ENCODE measurements around the gene KCNJ16. TPM values are rescaled to one million over a fixed set of nuclear protein-coding genes. Genes with fewer than 3 reads are reported as not detected.

Gene KCNJ16
- under 1 TPM in 1 of 2 donors, not detected in 1; 0.28 TPM for total RNA-seq

DNA sequence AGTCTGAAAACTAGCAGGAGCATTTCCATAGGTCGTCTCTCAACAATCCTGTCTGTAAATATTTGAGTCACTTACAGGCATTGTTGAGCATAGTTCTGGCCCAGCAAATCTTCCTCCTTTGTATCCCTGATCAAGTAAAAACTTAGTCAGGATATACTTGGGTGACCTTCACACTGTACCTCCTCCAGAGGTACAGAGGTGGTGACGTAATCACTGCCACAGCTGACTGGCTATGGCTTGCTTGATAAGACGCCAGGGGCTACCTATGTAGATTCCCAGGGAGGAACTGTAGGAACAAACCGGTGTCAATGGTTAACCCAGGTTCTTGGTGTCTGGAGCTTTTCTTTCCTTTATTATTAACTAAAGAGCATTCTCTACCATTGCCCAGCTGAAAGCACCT, at the start of gene KCNJ16:
Gene KCNJ16 (plus strand): TSS at position 270 of the 400 bp plus-strand sequence. CDS start 56,863 bp downstream, outside the sequence.
- TF ChIP-seq, protein P1, sequence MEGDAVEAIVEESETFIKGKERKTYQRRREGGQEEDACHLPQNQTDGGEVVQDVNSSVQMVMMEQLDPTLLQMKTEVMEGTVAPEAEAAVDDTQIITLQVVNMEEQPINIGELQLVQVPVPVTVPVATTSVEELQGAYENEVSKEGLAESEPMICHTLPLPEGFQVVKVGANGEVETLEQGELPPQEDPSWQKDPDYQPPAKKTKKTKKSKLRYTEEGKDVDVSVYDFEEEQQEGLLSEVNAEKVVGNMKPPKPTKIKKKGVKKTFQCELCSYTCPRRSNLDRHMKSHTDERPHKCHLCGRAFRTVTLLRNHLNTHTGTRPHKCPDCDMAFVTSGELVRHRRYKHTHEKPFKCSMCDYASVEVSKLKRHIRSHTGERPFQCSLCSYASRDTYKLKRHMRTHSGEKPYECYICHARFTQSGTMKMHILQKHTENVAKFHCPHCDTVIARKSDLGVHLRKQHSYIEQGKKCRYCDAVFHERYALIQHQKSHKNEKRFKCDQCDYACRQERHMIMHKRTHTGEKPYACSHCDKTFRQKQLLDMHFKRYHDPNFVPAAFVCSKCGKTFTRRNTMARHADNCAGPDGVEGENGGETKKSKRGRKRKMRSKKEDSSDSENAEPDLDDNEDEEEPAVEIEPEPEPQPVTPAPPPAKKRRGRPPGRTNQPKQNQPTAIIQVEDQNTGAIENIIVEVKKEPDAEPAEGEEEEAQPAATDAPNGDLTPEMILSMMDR (IDR thresholded peaks at IDR 0.05), result no peak
- DNase-seq (ENCODE audit: low spot score) (no peak), ATAC-seq (ENCODE audit: insufficient number of reproducible peaks, low FRiP score, low read depth) (no peak)
- no peaks in the 10 kb centered on the region for H3K36me3 ChIP-seq
- no peaks in the 10 kb centered on the region for H3K27me3 ChIP-seq (replicated peaks; ENCODE audit: insufficient read depth)
- no peaks in the 10 kb centered on the region for H3K4me1 ChIP-seq (ENCODE audit: control insufficient read depth in 1 of 2, low read depth in 2 of 2)
- no peak within 1 kb of the TSS for H3K4me3 ChIP-seq
- H3K9me3 ChIP-seq, result no peaks in the 10 kb centered on the region
- no peak within 1 kb of the TSS for H3K27ac ChIP-seq

GRCh38 chr17:70028397-70028796, 46.6 kb upstream of the KCNJ16 start:
- H3K4me3 ChIP-seq, result no peak overlapping the region
- DNase-seq (ENCODE audit: low spot score) (no peak), ATAC-seq (ENCODE audit: insufficient number of reproducible peaks, low FRiP score, low read depth) (no peak)

DNA sequence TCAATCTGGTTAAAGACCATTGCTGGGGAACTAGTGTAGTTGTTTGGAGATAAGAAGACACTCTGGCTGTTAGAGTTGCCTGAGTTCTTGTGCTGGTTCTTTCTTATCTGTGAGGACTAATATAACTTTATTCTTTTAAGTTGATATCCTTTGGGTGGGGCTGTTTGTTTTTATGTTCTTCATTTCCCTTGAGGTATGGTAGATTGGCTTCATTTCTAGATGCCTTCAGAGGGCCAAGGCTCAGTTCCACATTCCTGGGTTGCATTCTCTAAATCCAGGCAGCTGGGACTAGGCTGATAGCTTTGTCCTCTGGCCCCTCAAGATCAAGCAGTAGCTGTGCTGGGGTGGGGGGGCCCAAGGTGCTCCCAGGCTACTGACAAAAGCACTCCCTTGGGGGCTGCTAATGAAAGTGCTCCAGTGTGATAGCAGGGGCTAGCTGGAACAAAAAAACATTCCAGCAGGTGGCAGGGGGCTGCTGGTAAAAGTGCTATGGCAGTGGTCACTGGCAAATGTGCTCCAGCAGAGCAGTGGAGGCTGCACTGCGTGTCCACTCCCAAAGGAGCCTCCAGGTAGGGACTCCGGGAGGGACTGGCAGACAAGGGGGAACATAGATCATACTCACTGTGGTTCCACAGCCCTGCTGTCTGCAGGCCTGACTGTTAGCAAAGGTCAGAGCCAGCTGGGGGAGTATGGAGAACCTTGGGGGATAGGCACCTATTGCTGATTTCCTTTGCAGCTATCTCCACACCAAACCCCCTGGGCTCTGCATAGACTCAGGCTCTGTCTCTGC, 45.9 kb upstream of the KCNJ16 start:
- H3K27me3 ChIP-seq (replicated peaks; ENCODE audit: insufficient read depth), result no peaks in the 10 kb centered on the region
- TF ChIP-seq, protein P1 (IDR thresholded peaks at IDR 0.05), result no peak
- no peak for ATAC-seq (ENCODE audit: insufficient number of reproducible peaks, low FRiP score, low read depth)

More at GRCh38 chr17:70028397-70028796, 46.6 kb upstream of the KCNJ16 start:
- Histone ChIP-seq H3K27ac (no peak overlapping the region), H3K27me3 (replicated peaks; ENCODE audit: insufficient read depth) (no peaks in the 10 kb centered on the region), H3K9me3 (no peaks in the 10 kb centered on the region), H3K4me1 (ENCODE audit: control insufficient read depth in 1 of 2, low read depth in 2 of 2) (no peaks in the 10 kb centered on the region), H3K36me3 (no peaks in the 10 kb centered on the region)
- TF ChIP-seq, protein P1 (IDR thresholded peaks at IDR 0.05), result no peak

DNA sequence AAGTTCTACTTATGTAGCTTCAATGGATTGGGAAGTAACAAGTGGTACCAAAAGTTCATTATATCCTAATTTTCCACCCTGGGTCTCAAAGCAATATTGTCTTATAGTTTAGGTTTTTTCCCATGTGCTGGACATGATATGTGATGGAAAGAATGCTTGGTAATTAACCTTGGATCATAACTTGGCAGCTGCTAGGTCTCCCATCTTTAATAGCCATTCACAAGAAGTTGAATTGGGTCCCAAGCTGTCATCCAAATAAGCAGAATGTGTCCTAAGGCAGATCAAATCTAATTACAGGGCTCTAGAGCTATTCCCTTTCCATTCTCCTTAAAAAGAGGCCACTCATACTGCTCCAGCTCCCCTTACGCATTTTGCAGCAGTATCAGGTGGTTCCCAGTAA, 44.7 kb upstream of the KCNJ16 start:
- Histone ChIP-seq H3K27me3 (replicated peaks; ENCODE audit: insufficient read depth) (no peaks in the 10 kb centered on the region), H3K27ac (no peak overlapping the region), H3K4me3 (no peak overlapping the region), H3K4me1 (ENCODE audit: control insufficient read depth in 1 of 2, low read depth in 2 of 2) (no peaks in the 10 kb centered on the region), H3K9me3 (no peaks in the 10 kb centered on the region), H3K36me3 (no peaks in the 10 kb centered on the region)
- TF ChIP-seq, protein P1 (IDR thresholded peaks at IDR 0.05), result no peak
- ATAC-seq (ENCODE audit: insufficient number of reproducible peaks, low FRiP score, low read depth) (no peak), DNase-seq (ENCODE audit: low spot score) (no peak)

More for the DNA sequence above, 45.9 kb upstream of the KCNJ16 start:
- Histone ChIP-seq H3K4me3 (no peak overlapping the region), H3K36me3 (no peaks in the 10 kb centered on the region), H3K27ac (no peak overlapping the region), H3K4me1 (ENCODE audit: control insufficient read depth in 1 of 2, low read depth in 2 of 2) (no peaks in the 10 kb centered on the region), H3K9me3 (no peaks in the 10 kb centered on the region)
- DNase-seq (ENCODE audit: low spot score), result no peak

GRCh38 chr17:70031341-70031740, 43.7 kb upstream of the KCNJ16 start:
- ATAC-seq (ENCODE audit: insufficient number of reproducible peaks, low FRiP score, low read depth) (no peak), DNase-seq (ENCODE audit: low spot score) (no peak)
- TF ChIP-seq, protein P1 (IDR thresholded peaks at IDR 0.05), result no peak
- H3K4me3 ChIP-seq, result no peak overlapping the region
- H3K4me1 ChIP-seq (ENCODE audit: control insufficient read depth in 1 of 2, low read depth in 2 of 2), result no peaks in the 10 kb centered on the region
- no peaks in the 10 kb centered on the region for H3K36me3 ChIP-seq
- H3K27ac ChIP-seq, result no peak overlapping the region
- H3K9me3 ChIP-seq, result no peaks in the 10 kb centered on the region
- H3K27me3 ChIP-seq (replicated peaks; ENCODE audit: insufficient read depth), result no peaks in the 10 kb centered on the region
